ENCODE data around the gene TOR4A.

The TOR4A gene

GRCh38 chr9:137276473-137277328, 825 bp upstream of the TOR4A start:
- ATAC-seq, result peak; percentile 6; the same call in 2 of the 3 replicates
- TF ChIP-seq TOX (CRISPR knock-in tag; IDR thresholded peaks at IDR 0.05; ENCODE audit: borderline replicate concordance) (no peak), ISL1 (CRISPR knock-in tag; IDR thresholded peaks at IDR 0.05) (no peak), TCF4 (CRISPR knock-in tag; IDR thresholded peaks at IDR 0.05; ENCODE audit: borderline replicate concordance) (no peak), ZNF70 (CRISPR knock-in tag; IDR thresholded peaks at IDR 0.05) (no peak), ZC3H10 (CRISPR knock-in tag; IDR thresholded peaks at IDR 0.05) (no peak), RARB (CRISPR knock-in tag; IDR thresholded peaks at IDR 0.05) (no peak), ZNF565 (CRISPR knock-in tag; conservative IDR thresholded peaks at IDR 0.05; ENCODE audit: low read depth) (no peak), OSR1 (CRISPR knock-in tag; IDR thresholded peaks at IDR 0.05) (no peak), CSRNP3 (CRISPR knock-in tag; IDR thresholded peaks at IDR 0.05) (no peak)

- TF ChIP-seq ZFP30 (CRISPR knock-in tag; IDR thresholded peaks at IDR 0.05) (no peak), SNAI2 (CRISPR knock-in tag; IDR thresholded peaks at IDR 0.05) (no peak), TCF4 (CRISPR knock-in tag; IDR thresholded peaks at IDR 0.05; ENCODE audit: borderline replicate concordance) (no peak), TOX (CRISPR knock-in tag; IDR thresholded peaks at IDR 0.05; ENCODE audit: borderline replicate concordance) (no peak), OSR1 (CRISPR knock-in tag; IDR thresholded peaks at IDR 0.05) (no peak), CSRNP3 (CRISPR knock-in tag; IDR thresholded peaks at IDR 0.05) (no peak), ZNF565 (CRISPR knock-in tag; conservative IDR thresholded peaks at IDR 0.05; ENCODE audit: low read depth) (no peak), TSHZ2 (CRISPR knock-in tag; IDR thresholded peaks at IDR 0.05) (no peak), ARNTL (CRISPR knock-in tag; IDR thresholded peaks at IDR 0.05; ENCODE audit: borderline replicate concordance, low read depth) (no peak), ZFP3 (CRISPR knock-in tag; IDR thresholded peaks at IDR 0.05) (no peak), ESRRG (CRISPR knock-in tag; IDR thresholded peaks at IDR 0.05) (no peak), ZNF70 (CRISPR knock-in tag; IDR thresholded peaks at IDR 0.05) (no peak), ISL1 (CRISPR knock-in tag; IDR thresholded peaks at IDR 0.05) (no peak), ZC3H10 (CRISPR knock-in tag; IDR thresholded peaks at IDR 0.05) (no peak), RARB (CRISPR knock-in tag; IDR thresholded peaks at IDR 0.05) (no peak)
- TF ChIP-seq, protein P1, sequence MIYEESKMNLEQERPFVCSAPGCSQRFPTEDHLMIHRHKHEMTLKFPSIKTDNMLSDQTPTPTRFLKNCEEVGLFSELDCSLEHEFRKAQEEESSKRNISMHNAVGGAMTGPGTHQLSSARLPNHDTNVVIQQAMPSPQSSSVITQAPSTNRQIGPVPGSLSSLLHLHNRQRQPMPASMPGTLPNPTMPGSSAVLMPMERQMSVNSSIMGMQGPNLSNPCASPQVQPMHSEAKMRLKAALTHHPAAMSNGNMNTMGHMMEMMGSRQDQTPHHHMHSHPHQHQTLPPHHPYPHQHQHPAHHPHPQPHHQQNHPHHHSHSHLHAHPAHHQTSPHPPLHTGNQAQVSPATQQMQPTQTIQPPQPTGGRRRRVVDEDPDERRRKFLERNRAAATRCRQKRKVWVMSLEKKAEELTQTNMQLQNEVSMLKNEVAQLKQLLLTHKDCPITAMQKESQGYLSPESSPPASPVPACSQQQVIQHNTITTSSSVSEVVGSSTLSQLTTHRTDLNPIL (CRISPR knock-in tag; IDR thresholded peaks at IDR 0.05; ENCODE audit: low read depth), result no peak
- TF ChIP-seq, protein P2, sequence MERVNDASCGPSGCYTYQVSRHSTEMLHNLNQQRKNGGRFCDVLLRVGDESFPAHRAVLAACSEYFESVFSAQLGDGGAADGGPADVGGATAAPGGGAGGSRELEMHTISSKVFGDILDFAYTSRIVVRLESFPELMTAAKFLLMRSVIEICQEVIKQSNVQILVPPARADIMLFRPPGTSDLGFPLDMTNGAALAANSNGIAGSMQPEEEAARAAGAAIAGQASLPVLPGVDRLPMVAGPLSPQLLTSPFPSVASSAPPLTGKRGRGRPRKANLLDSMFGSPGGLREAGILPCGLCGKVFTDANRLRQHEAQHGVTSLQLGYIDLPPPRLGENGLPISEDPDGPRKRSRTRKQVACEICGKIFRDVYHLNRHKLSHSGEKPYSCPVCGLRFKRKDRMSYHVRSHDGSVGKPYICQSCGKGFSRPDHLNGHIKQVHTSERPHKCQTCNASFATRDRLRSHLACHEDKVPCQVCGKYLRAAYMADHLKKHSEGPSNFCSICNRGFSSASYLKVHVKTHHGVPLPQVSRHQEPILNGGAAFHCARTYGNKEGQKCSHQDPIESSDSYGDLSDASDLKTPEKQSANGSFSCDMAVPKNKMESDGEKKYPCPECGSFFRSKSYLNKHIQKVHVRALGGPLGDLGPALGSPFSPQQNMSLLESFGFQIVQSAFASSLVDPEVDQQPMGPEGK (CRISPR knock-in tag; IDR thresholded peaks at IDR 0.05; ENCODE audit: borderline replicate concordance), result no peak
- ATAC-seq, result no peak
These were observed 655 bp downstream of the TOR4A start for GRCh38 chr9:137278061-137278701.
